ENCODE results near the gene MRPS11. TPM values are rescaled to one million over a fixed set of nuclear protein-coding genes. Genes with fewer than 3 reads are reported as not detected.

MRPS11 gene
- total RNA-seq, 4 donors from 2014 or later = 24.3 to 48.5 (median 43.5) TPM

- no peak for TF ChIP-seq CTCF (IDR thresholded peaks at IDR 0.05)
- no peak for ATAC-seq (ENCODE audit: low FRiP score)
- no peak for DNase-seq (ENCODE audit: low spot score)
These were observed 13.5 kb downstream of the MRPS11 start for GRCh38 chr15:88480981-88481380.

- DNase-seq (ENCODE audit: low spot score) = no peak
- no peak for ATAC-seq (ENCODE audit: low FRiP score)
- TF ChIP-seq CTCF (IDR thresholded peaks at IDR 0.05) = no peak
These were observed 14.8 kb downstream of the MRPS11 start for GRCh38 chr15:88482263-88482662.

DNA sequence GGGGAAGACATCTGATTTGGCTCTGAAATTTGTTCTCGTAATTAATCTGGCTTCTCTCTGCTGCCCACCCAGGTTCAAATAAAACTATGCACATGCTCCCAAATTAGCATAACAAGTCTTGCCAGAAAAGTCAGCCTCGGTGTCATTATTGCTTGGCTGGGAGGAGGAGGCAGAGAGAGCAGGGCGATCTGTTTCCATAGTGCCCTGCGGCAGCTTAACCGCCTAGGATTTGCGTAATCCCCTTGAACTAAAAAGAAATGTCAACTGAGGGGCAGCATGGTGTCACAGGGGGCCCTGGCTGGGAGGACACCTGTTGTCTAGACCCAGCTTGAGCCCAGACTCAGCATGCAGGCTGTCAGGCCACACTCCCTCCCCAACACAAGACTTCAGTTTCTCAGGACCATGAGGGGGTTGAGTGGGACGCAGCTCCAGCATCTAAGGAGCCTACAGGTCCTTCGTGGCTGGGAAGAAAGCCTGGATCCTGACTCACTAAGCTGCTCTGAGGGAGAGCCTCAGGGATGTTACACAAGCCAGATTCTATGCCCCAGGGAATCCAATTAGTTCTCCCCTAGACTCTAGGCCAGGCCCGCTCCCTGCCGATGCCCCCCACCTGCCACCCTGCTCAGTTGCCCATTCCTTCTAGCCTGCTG is 17.3 kb downstream of the MRPS11 start:
- ATAC-seq (ENCODE audit: low FRiP score) = no peak
- DNase-seq (ENCODE audit: low spot score) = no peak
- TF ChIP-seq CTCF (IDR thresholded peaks at IDR 0.05) = no peak

GRCh38 chr15:88487178-88487795 is 19.8 kb downstream of the MRPS11 start:
- TF ChIP-seq CTCF (IDR thresholded peaks at IDR 0.05) = no peak
- DNase-seq (ENCODE audit: low spot score) (no peak), ATAC-seq (ENCODE audit: low FRiP score) (no peak)

GRCh38 chr15:88487796-88488523 is 20.5 kb downstream of the MRPS11 start:
- DNase-seq (ENCODE audit: low spot score) (no peak), ATAC-seq (ENCODE audit: low FRiP score) (no peak)
- no peak for TF ChIP-seq CTCF (IDR thresholded peaks at IDR 0.05)

GRCh38 chr15:88489321-88489720 is 21.8 kb downstream of the MRPS11 start:
- ATAC-seq (ENCODE audit: low FRiP score) (no peak), DNase-seq (ENCODE audit: low spot score) (no peak)
- no peak for TF ChIP-seq CTCF (IDR thresholded peaks at IDR 0.05)

Measured in omental fat pad (tissue), 4 donors.